HepG2 (cell line): Measurements from ENCODE around the gene PRR19. TPM values are rescaled to one million over a fixed set of nuclear protein-coding genes. Genes with fewer than 3 reads are reported as not detected.
A peak's percentile ranks its signal among the peaks of the same experiment; 100 is the strongest.

ENCODE experiments used
- BORCS8-MEF2B ChIP-seq: sonication (generic); formaldehyde crosslinking; IDR thresholded peaks from 2 replicates; pipeline ENCODE4 v1.8.0; 2022; ENCODE audit warnings: mild to moderate bottlenecking, missing genetic modification reagents
- FOXO1 ChIP-seq: sonication (generic); formaldehyde crosslinking; IDR thresholded peaks from 2 replicates; pipeline ENCODE4 v1.4.0; 2020; ENCODE audit warnings: missing genetic modification reagents
- KDM5A ChIP-seq: fragments of 200-600 bp; sonication (generic); IDR thresholded peaks from 2 replicates; pipeline ENCODE4 v1.7.0; 2018; ENCODE audit warnings: antibody characterized with exemption, mild to moderate bottlenecking, low read length, borderline replicate concordance
- PCBP1 ChIP-seq: fragments of 200-400 bp; formaldehyde crosslinking; IDR thresholded peaks from 2 replicates; pipeline ENCODE4 v1.6.1; 2017; ENCODE audit warnings: mild to moderate bottlenecking, low read depth, low read length, borderline replicate concordance
- PHF20 ChIP-seq: sonication (generic); formaldehyde crosslinking; IDR thresholded peaks from 2 replicates; pipeline ENCODE4 v1.5.0; 2020; ENCODE audit warnings: mild to moderate bottlenecking, missing genetic modification reagents
- RFX3 ChIP-seq: IDR thresholded peaks from 2 replicates; pipeline ENCODE4 v1.6.1; 2016; ENCODE audit warnings: missing biosample characterization, missing genetic modification reagents
- RXRA ChIP-seq: sonication (generic); formaldehyde crosslinking; IDR thresholded peaks from 2 replicates; pipeline ENCODE4 v1.5.1; 2020; ENCODE audit warnings: missing genetic modification reagents
- THAP8 ChIP-seq: sonication (generic); formaldehyde crosslinking; IDR thresholded peaks from 2 replicates; pipeline ENCODE4 v1.5.1; 2020; ENCODE audit warnings: missing genetic modification reagents, mild to moderate bottlenecking, borderline replicate concordance
- TOE1 ChIP-seq: sonication (generic); formaldehyde crosslinking; IDR thresholded peaks from 2 replicates; pipeline ENCODE4 v1.4.0; 2020; ENCODE audit warnings: mild to moderate bottlenecking, missing genetic modification reagents
- U2AF2 ChIP-seq: fragments of 200-400 bp; formaldehyde crosslinking; IDR thresholded peaks from 2 replicates; pipeline ENCODE4 v1.6.1; 2017; ENCODE audit warnings: low read depth, mild to moderate bottlenecking, low read length
- ZBTB7A ChIP-seq: sonication (generic); formaldehyde crosslinking; IDR thresholded peaks from 2 replicates; pipeline ENCODE4 v1.8.0; 2022; ENCODE audit warnings: mild to moderate bottlenecking, missing genetic modification reagents
- ZBTB7B ChIP-seq: sonication (generic); formaldehyde crosslinking; IDR thresholded peaks from 2 replicates; pipeline ENCODE4 v1.4.0; 2020; ENCODE audit warnings: missing genetic modification reagents
- ZMYM3 ChIP-seq: sonication (generic); formaldehyde crosslinking; IDR thresholded peaks from 2 replicates; pipeline ENCODE4 v1.5.1; 2020; ENCODE audit warnings: mild to moderate bottlenecking, missing genetic modification reagents
- ZNF281 ChIP-seq: sonication (generic); formaldehyde crosslinking; IDR thresholded peaks from 2 replicates; pipeline ENCODE4 v1.4.0; 2020; ENCODE audit warnings: missing genetic modification reagents, borderline replicate concordance
- ZNF564 ChIP-seq: sonication (generic); formaldehyde crosslinking; IDR thresholded peaks from 2 replicates; pipeline ENCODE4 v1.8.1; 2023; ENCODE audit warnings: mild to moderate bottlenecking, missing genetic modification reagents
- ZNF605 ChIP-seq: sonication (generic); formaldehyde crosslinking; IDR thresholded peaks from 2 replicates; pipeline ENCODE4 v1.8.0; 2022; ENCODE audit warnings: mild to moderate bottlenecking, missing genetic modification reagents
- ZNF878 ChIP-seq: sonication (generic); formaldehyde crosslinking; IDR thresholded peaks from 2 replicates; pipeline ENCODE4 v1.8.1; 2023; ENCODE audit warnings: mild to moderate bottlenecking, missing genetic modification reagents, moderate library complexity
- polyA plus RNA-seq, 8 experiments: library from polyadenylated mRNA; depleted of rRNA in 3 of 8; stranded (reverse) in 7 of 8; unstranded in 1 of 8; fragments of >200 nt; fragmentation: Illumina TruSeq in 4 of 8; extraction: Trizol in 4 of 8; gene quantifications; 2 replicates each; pipeline versions ENCODE4 v1.2.1 to v1.2.3, GENCODE V29; 2011 to 2016; ENCODE audit warnings: low read depth in 4 of 8, missing spikeins in 1 of 8, mixed read lengths in 1 of 8; ENCODE audit not compliant: insufficient read depth in 1 of 8
- total RNA-seq, 5 experiments: library from RNA; depleted of rRNA; stranded (reverse); fragments of >200 nt; fragmentation: Illumina TruSeq; extraction: Trizol; gene quantifications; 2 replicates each; pipeline ENCODE4 v1.2.3, GENCODE V29; 2016; ENCODE audit warnings: low read depth in 1 of 5
- TF ChIP-seq, protein P1 (sequence below): sonication (generic); formaldehyde crosslinking; IDR thresholded peaks from 2 replicates; pipeline ENCODE4 v1.4.0; 2020; ENCODE audit warnings: mild to moderate bottlenecking, missing genetic modification reagents
- TF ChIP-seq, protein P2 (sequence below): sonication (generic); formaldehyde crosslinking; IDR thresholded peaks from 2 replicates; pipeline ENCODE4 v1.4.0; 2020; ENCODE audit warnings: missing genetic modification reagents

The PRR19 gene
- total and polyA plus RNA-seq, 2 of the 13 experiments (the other 11 are each of a cell fraction or from before 2014, with no cell fraction given), result 0.21 to 0.33 TPM

GRCh38 chr19:42254089-42254849 is 47.7 kb upstream of the PRR19 start (continued):
- TF ChIP-seq ZNF281 (CRISPR knock-in tag), result peak; percentile 92
- TF ChIP-seq KDM5A, result peak; percentile 64; the same call in 1 of the 2 replicates
- TF ChIP-seq TOE1 (CRISPR knock-in tag), result no peak
- TF ChIP-seq PCBP1, result peak; percentile 58; the same call in 1 of the 2 replicates
- TF ChIP-seq ZBTB7B (CRISPR knock-in tag), result peak; percentile 65
- TF ChIP-seq RXRA (CRISPR knock-in tag), result peak; percentile 76; the same call in 1 of the 2 replicates
- TF ChIP-seq BORCS8-MEF2B (CRISPR knock-in tag), result 0 out of 2 replicates have a peak, but pooled peaks have one; percentile 7
- peak; percentile 45; the same call in 1 of the 2 replicates for TF ChIP-seq PHF20 (CRISPR knock-in tag)
- TF ChIP-seq, protein P1, sequence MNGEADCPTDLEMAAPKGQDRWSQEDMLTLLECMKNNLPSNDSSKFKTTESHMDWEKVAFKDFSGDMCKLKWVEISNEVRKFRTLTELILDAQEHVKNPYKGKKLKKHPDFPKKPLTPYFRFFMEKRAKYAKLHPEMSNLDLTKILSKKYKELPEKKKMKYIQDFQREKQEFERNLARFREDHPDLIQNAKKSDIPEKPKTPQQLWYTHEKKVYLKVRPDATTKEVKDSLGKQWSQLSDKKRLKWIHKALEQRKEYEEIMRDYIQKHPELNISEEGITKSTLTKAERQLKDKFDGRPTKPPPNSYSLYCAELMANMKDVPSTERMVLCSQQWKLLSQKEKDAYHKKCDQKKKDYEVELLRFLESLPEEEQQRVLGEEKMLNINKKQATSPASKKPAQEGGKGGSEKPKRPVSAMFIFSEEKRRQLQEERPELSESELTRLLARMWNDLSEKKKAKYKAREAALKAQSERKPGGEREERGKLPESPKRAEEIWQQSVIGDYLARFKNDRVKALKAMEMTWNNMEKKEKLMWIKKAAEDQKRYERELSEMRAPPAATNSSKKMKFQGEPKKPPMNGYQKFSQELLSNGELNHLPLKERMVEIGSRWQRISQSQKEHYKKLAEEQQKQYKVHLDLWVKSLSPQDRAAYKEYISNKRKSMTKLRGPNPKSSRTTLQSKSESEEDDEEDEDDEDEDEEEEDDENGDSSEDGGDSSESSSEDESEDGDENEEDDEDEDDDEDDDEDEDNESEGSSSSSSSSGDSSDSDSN (CRISPR knock-in tag), result peak; percentile 47; the same call in 1 of the 2 replicates
- 0 out of 2 replicates have a peak, but pooled peaks have one; percentile 10 for TF ChIP-seq RFX3 (CRISPR knock-in tag)
- TF ChIP-seq, protein P2, sequence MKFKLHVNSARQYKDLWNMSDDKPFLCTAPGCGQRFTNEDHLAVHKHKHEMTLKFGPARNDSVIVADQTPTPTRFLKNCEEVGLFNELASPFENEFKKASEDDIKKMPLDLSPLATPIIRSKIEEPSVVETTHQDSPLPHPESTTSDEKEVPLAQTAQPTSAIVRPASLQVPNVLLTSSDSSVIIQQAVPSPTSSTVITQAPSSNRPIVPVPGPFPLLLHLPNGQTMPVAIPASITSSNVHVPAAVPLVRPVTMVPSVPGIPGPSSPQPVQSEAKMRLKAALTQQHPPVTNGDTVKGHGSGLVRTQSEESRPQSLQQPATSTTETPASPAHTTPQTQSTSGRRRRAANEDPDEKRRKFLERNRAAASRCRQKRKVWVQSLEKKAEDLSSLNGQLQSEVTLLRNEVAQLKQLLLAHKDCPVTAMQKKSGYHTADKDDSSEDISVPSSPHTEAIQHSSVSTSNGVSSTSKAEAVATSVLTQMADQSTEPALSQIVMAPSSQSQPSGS (CRISPR knock-in tag), result peak; percentile 28; the same call in 1 of the 2 replicates
- TF ChIP-seq ZNF605, result peak; percentile 57
- TF ChIP-seq ZNF564 (CRISPR knock-in tag), result no peak
- no peak for TF ChIP-seq ZMYM3 (CRISPR knock-in tag)
- 0 out of 2 replicates have a peak, but pooled peaks have one; percentile 60 for TF ChIP-seq ZNF878 (CRISPR knock-in tag)
- 0 out of 2 replicates have a peak, but pooled peaks have one; percentile 15 for TF ChIP-seq THAP8 (CRISPR knock-in tag)
- TF ChIP-seq U2AF2, result 0 out of 2 replicates have a peak, but pooled peaks have one; percentile 62
- TF ChIP-seq ZBTB7A (CRISPR knock-in tag), result peak; percentile 11; the same call in 1 of the 2 replicates
- TF ChIP-seq FOXO1 (CRISPR knock-in tag), result peak; percentile 22
